DMS53 treated with DMSO at 0.1 percent for 48 hours (cell line): ENCODE data around the gene KDM3A.
A peak's percentile ranks its signal among the peaks of the same experiment; 100 is the strongest.

Experiments
- DNase-seq: peaks from one replicate; lab custom pipeline; 2025; ENCODE audit not compliant: unreplicated experiment; lab: John Stamatoyannopoulos, UW

The KDM3A gene, protein sequence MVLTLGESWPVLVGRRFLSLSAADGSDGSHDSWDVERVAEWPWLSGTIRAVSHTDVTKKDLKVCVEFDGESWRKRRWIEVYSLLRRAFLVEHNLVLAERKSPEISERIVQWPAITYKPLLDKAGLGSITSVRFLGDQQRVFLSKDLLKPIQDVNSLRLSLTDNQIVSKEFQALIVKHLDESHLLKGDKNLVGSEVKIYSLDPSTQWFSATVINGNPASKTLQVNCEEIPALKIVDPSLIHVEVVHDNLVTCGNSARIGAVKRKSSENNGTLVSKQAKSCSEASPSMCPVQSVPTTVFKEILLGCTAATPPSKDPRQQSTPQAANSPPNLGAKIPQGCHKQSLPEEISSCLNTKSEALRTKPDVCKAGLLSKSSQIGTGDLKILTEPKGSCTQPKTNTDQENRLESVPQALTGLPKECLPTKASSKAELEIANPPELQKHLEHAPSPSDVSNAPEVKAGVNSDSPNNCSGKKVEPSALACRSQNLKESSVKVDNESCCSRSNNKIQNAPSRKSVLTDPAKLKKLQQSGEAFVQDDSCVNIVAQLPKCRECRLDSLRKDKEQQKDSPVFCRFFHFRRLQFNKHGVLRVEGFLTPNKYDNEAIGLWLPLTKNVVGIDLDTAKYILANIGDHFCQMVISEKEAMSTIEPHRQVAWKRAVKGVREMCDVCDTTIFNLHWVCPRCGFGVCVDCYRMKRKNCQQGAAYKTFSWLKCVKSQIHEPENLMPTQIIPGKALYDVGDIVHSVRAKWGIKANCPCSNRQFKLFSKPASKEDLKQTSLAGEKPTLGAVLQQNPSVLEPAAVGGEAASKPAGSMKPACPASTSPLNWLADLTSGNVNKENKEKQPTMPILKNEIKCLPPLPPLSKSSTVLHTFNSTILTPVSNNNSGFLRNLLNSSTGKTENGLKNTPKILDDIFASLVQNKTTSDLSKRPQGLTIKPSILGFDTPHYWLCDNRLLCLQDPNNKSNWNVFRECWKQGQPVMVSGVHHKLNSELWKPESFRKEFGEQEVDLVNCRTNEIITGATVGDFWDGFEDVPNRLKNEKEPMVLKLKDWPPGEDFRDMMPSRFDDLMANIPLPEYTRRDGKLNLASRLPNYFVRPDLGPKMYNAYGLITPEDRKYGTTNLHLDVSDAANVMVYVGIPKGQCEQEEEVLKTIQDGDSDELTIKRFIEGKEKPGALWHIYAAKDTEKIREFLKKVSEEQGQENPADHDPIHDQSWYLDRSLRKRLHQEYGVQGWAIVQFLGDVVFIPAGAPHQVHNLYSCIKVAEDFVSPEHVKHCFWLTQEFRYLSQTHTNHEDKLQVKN (N-terminal part only)

GRCh38 chr2:86440631-86441391, at the start of gene KDM3A:
Gene KDM3A, plus strand, starts transcription at chr2:86441371. Its CDS starts 677 bp downstream, at chr2:86442048.
- DNase-seq, result peak; percentile 97

DNA sequence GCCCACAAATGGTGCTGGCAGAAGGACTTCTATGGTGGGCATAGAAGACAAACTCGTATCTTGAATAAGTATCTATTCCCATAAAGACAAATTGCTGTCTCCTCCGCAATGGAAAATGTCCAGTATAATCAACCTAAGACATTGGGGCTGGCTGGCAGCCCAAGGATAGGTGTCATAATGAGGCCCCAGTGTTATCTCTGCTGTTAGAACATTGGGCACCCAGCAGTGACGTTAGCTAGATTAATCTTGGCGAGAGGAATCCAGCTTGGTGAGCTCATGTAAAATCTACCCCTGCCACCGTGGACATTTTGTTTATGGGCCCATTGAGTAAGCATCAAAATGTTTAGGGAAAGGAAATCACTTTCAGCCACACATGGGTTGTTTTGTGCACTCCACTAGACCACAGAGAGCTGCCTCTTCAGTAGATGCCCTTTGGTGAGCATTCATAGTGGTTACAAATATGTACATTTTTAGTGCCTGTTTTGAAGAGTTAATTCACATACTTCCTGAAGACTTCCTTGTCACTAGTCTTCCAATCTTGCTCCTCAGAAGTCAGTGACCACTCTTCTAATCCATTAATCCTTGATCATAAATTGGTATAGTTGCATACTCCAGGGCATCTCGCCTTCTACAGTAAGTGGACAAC, 48.2 kb upstream of the KDM3A start:
- no peak for DNase-seq

GRCh38 chr2:86393521-86394491, 47.4 kb upstream of the KDM3A start:
- DNase-seq, result peak; percentile 38

DNA sequence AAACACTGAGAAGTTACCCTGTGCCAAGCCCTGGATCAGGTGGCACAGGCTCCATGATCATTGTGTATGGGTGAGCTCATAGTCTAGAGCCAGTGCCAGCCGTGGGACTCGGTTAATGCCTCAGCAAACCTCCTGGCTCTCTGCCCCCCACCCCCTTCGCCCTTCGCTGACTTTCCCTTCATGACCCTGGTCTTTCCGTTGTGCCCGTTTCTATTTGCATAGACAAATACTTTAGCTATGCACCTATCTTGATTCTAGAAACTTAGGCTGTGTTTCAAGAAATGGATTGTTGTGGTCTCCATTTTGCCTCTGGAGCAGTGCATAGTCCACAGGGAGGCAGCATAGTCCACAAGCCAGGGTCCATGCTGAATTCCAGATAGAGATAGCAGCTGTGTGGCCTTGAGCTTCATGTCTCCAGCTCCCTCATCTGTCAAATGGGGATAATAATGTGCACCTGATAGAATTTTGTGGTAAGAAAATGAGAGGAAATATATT, 44.8 kb upstream of the KDM3A start:
- DNase-seq, result peak; percentile 38

DNA sequence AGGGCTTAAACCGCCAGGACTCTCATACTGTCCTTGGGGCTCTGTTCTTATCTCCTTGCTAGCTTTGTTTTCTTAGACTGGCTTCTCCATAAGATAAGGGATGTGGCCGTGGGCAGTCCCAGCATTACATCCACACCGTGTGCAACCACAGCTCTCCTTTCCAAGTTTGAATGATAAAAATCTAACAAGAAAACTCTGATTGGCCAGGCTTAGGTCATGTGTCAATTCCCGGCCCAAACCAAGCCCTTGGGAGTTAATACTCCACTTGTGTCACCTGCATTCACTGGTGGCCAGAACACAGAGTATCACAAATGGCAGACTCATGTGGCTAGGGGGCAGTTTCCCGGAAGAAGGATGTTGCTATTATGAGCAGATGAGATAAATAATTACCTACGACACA, 43.2 kb upstream of the KDM3A start:
- DNase-seq, result no peak

DNA sequence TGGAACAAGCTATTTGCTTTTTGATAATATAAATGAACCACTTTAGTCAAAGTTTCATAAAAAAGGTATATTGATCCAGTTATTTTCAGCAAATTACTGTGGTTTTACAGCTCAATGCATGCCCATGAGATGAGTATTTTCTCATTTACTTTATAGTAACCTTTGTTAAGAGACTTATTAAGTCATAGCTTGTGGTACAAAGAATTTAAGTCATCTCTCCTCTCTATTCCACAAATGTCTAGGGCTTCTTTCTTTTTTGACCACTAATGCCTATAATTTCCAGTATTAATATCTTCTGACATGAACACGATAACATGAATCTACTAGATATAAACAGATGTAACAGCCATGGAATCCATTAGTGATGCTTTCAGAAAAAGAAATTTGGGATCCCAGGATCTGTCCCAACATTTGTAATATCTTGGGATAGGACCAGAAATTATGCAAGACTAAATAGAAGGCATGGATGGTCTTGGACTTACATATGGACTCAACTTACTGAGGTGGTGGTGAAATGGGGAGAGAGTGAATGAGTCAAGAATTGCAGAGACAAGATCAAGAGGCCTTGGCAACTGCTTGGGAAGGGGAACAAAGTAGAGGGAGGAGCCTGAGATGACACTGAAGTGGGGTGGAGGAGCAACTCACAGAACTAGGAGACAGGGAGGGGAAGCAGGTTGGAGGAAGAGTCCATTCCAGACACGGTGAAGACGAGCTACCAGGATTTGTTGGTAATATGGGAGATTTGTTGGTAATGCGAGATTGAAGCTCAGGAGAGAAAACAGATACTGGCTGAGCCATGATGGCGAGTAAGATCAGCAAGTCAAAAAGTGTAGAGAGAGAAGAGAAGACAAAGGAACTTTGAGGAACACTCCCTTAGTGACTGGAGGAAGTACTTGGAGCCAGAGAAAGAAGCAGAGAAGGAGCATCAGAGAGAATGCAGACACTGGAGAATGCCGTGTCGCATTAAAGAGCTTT, 42.4 kb upstream of the KDM3A start:
- DNase-seq, result no peak

GRCh38 chr2:86400321-86400720, 40.9 kb upstream of the KDM3A start:
- no peak for DNase-seq

DNA sequence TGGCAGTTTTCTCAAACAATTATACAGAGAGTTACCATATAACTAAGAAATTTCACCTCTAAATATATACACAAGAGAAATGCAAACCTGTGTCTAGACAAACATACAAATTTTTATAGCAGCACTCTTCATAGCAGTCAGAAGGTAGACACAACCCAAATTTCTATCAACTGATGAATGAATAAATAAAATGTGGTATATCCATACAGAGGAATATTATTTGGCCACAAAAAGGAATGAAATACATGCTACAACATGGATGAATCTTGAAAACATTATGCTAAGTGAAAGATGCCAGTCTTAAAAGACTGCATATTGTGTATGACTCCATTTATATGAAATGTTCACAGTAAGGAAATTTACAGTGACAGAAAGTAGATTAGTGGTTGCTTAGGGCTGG, 30.6 kb upstream of the KDM3A start:
- DNase-seq, result no peak

DNA sequence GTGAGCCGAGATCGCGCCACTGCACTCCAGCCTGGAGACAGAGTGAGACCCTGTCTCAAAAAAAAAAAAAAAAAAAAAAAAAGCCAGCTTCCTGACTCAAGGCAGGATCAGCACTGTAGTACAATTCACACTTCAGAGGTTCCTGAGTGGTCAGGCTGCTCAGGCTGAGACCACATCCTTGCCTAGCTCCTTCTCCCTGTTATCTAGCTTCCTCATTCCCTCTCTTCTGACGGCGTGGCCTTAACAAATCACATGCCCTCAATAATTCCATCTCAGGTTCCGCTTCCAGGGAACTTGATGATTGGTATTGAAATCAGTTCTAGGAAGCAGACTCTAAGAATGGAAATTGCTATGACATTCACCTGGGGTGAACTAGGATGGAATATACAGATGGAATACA, 29.8 kb upstream of the KDM3A start:
- DNase-seq, result no peak

DNA sequence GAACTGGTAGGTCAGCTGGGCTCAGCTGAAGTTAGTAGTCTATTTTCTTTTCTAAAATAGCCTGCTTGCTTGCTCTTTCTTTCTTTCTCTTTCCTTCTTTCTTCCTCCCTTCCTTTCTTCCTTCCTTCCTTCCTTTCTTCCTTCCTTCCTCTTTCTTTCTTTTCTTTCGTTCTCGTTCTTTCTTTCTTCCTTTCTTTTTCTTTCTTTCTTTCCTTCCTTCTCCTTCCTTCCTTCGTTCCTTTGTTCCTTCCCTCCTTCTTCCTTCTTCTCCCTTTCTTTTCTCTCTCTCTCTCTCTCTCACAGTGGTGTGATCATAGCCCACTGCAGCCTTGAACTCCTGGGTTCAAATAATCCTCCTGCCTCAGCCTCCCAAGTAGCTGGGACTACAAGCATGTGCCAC, 29.2 kb upstream of the KDM3A start:
- no peak for DNase-seq

GRCh38 chr2:86413296-86414094, 27.7 kb upstream of the KDM3A start:
- no peak for DNase-seq

DNA sequence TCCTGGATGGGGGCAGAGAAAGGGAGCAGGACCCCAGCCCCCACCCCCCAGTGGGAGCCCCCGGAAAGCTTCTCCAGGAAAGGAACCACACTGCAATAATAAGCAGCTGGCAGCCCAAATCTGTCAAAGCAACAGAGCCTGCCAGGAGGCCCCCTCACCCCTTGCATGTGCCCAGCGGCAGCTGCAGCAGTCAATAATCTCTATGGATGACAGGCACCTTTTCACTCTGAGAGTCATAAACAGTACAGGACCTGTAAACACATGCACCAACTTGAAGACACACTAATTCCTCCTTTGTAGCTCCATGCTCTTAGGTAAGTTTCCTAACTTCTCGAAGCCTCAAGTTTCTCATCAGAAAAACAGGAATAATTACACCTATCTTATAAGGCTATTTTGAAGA, 26.2 kb upstream of the KDM3A start:
- no peak for DNase-seq

DNA sequence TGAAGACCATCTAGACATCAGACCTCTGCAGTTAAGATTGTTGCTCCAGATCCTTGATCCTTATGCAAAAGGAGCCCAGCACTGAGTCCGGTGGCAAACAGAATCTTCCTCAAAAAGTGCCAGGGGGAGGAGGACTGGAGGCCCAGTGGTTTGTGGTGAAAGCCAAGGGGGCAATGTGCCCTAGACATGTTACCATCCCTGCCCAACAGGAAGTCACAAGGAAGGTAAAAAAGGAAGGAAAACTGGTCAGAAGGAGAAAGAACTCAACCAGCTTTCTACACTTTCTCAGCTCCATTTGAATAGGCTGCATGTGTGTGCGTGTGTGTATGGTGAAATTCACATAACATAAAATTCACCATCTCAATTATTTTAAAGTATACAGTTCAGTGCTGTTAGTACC, 25.0 kb upstream of the KDM3A start:
- no peak for DNase-seq

DNA sequence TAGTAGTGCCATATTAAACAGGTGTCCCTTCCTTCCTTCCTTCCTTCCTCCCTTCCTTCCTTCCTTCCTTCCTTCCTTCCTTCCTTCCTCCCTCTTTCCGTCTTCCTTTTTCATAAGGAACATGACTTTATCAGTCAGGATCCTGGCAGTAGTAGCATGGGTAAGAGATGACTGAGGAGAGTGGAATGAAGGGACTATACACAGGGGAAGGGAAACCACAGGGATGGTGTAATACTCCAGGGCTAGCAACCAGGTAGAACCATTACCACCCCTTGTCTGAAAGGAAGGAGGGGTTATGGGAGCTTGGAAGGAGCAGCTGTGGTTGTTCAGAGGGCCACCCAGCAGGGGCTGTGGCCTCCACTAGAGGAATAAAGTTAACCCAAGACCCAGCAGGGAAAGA, 23.2 kb upstream of the KDM3A start:
- DNase-seq, result no peak

DNA sequence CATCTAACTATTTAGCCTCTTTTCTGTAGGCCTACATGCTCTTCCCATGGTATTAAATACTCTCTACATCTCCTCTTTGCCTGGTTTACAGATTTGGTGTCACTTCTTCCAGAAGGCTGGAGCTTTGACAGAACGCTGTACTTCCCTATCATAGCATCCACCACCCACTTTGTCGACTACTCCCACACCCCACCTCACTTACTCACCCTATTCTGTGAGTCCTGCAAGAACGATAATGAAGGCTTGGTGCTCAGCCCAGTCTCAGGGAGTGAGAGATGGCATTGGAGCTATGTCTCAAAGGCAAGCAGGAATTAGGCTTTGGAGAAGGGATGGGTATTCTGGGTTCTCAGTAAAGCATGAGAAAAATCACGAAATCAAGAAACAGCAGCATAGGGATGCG, 20.3 kb upstream of the KDM3A start:
- DNase-seq, result no peak

- DNase-seq, result no peak
Measured at GRCh38 chr2:86426271-86426670, 14.9 kb upstream of the KDM3A start.

GRCh38 chr2:86429335-86429734, 11.8 kb upstream of the KDM3A start:
- no peak for DNase-seq
